ENCODE data around the gene ZNF628. TPM values are rescaled to one million over a fixed set of nuclear protein-coding genes. Genes with fewer than 3 reads are reported as not detected.

Gene ZNF628
- total RNA-seq, 1 donor: 3.5 TPM

- H3K4me3 ChIP-seq (ENCODE audit: low read length): no peak overlapping the region
- H3K4me1 ChIP-seq (ENCODE audit: insufficient read depth, low read length): peaks cover 12% of the 10 kb centered on the region
- no peaks in the 10 kb centered on the region for H3K27me3 ChIP-seq (ENCODE audit: insufficient read depth, low read length)
- no peaks in the 10 kb centered on the region for H3K9me3 ChIP-seq (ENCODE audit: low read depth, low read length)
Measured at GRCh38 chr19:55483706-55484592, 7.5 kb downstream of the ZNF628 start.

- peak within 1 kb of the TSS; percentile 41 for H3K4me3 ChIP-seq (ENCODE audit: low read length)
- H3K9me3 ChIP-seq (ENCODE audit: low read depth, low read length): no peaks in the 10 kb centered on the region
- peaks cover 12% of the 10 kb centered on the region for H3K4me1 ChIP-seq (ENCODE audit: insufficient read depth, low read length)
- no peaks in the 10 kb centered on the region for H3K27me3 ChIP-seq (ENCODE audit: insufficient read depth, low read length)
Measured at GRCh38 chr19:55484593-55485438, 8.4 kb downstream of the ZNF628 start, which contains the start of gene NAT14. Gene NAT14, plus strand, starts transcription at chr19:55485188. Its CDS starts 521 bp downstream, at chr19:55485709.

GRCh38 chr19:55485439-55486011 lies 9.1 kb downstream of the ZNF628 start:
- peaks cover 12% of the 10 kb centered on the region for H3K4me1 ChIP-seq (ENCODE audit: insufficient read depth, low read length)
- H3K27me3 ChIP-seq (ENCODE audit: insufficient read depth, low read length): no peaks in the 10 kb centered on the region
- H3K4me3 ChIP-seq (ENCODE audit: low read length): peak overlapping the region; percentile 41
- H3K9me3 ChIP-seq (ENCODE audit: low read depth, low read length): no peaks in the 10 kb centered on the region

- no peak overlapping the region for H3K4me3 ChIP-seq (ENCODE audit: low read length)
- H3K4me1 ChIP-seq (ENCODE audit: insufficient read depth, low read length): peaks cover 12% of the 10 kb centered on the region
- no peaks in the 10 kb centered on the region for H3K9me3 ChIP-seq (ENCODE audit: low read depth, low read length)
- no peaks in the 10 kb centered on the region for H3K27me3 ChIP-seq (ENCODE audit: insufficient read depth, low read length)
Measured at GRCh38 chr19:55486043-55486970, 9.9 kb downstream of the ZNF628 start.

GRCh38 chr19:55486971-55487923 lies 10.8 kb downstream of the ZNF628 start:
- Histone ChIP-seq H3K9me3 (ENCODE audit: low read depth, low read length) (no peaks in the 10 kb centered on the region), H3K4me3 (ENCODE audit: low read length) (no peak overlapping the region), H3K4me1 (ENCODE audit: insufficient read depth, low read length) (peaks cover 12% of the 10 kb centered on the region), H3K27me3 (ENCODE audit: insufficient read depth, low read length) (no peaks in the 10 kb centered on the region)

- H3K27me3 ChIP-seq (ENCODE audit: insufficient read depth, low read length): no peaks in the 10 kb centered on the region
- no peaks in the 10 kb centered on the region for H3K9me3 ChIP-seq (ENCODE audit: low read depth, low read length)
- peaks cover 12% of the 10 kb centered on the region for H3K4me1 ChIP-seq (ENCODE audit: insufficient read depth, low read length)
- H3K4me3 ChIP-seq (ENCODE audit: low read length): no peak within 1 kb of the TSS
Measured at GRCh38 chr19:55487924-55488687, 11.7 kb downstream of the ZNF628 start, which contains the start of gene SSC5D. Gene SSC5D, plus strand, starts transcription at chr19:55488436. Its CDS starts 154 bp downstream, at chr19:55488590.

- no peak overlapping the region for H3K4me3 ChIP-seq (ENCODE audit: low read length)
- H3K9me3 ChIP-seq (ENCODE audit: low read depth, low read length): no peaks in the 10 kb centered on the region
- no peaks in the 10 kb centered on the region for H3K27me3 ChIP-seq (ENCODE audit: insufficient read depth, low read length)
- H3K4me1 ChIP-seq (ENCODE audit: insufficient read depth, low read length): peaks cover 10% of the 10 kb centered on the region
Measured at GRCh38 chr19:55488986-55489710, 12.7 kb downstream of the ZNF628 start.

- Histone ChIP-seq H3K27me3 (ENCODE audit: insufficient read depth, low read length) (no peaks in the 10 kb centered on the region), H3K4me3 (ENCODE audit: low read length) (no peak overlapping the region), H3K4me1 (ENCODE audit: insufficient read depth, low read length) (peaks cover 2% of the 10 kb centered on the region), H3K9me3 (ENCODE audit: low read depth, low read length) (no peaks in the 10 kb centered on the region)
Measured at GRCh38 chr19:55489711-55490477, 13.5 kb downstream of the ZNF628 start.

GRCh38 chr19:55490478-55491432 lies 14.3 kb downstream of the ZNF628 start:
- no peaks in the 10 kb centered on the region for H3K4me1 ChIP-seq (ENCODE audit: insufficient read depth, low read length)
- H3K4me3 ChIP-seq (ENCODE audit: low read length): no peak overlapping the region
- no peaks in the 10 kb centered on the region for H3K27me3 ChIP-seq (ENCODE audit: insufficient read depth, low read length)
- no peaks in the 10 kb centered on the region for H3K9me3 ChIP-seq (ENCODE audit: low read depth, low read length)

- Histone ChIP-seq H3K27me3 (ENCODE audit: insufficient read depth, low read length) (no peaks in the 10 kb centered on the region), H3K9me3 (ENCODE audit: low read depth, low read length) (no peaks in the 10 kb centered on the region), H3K4me3 (ENCODE audit: low read length) (no peak overlapping the region), H3K4me1 (ENCODE audit: insufficient read depth, low read length) (no peaks in the 10 kb centered on the region)
Measured at GRCh38 chr19:55491546-55492360, 15.3 kb downstream of the ZNF628 start.

All from mononuclear cell (primary cell).